Activated naive CD8-positive, alpha-beta T cell treated with anti-CD3 and anti-CD28 coated beads, Interleukin-2, amount 50 U/mL, for 24 hours (primary cell): ENCODE data around the gene COP1.
"Not testable (repeated sequence)": the region's sequence is repeated elsewhere in the genome, so short reads cannot be mapped to it uniquely, and the experiment has no call there.

Experiments used
- ATAC-seq: fragments of 150-1000 bp; cut with Tn5 transposase; one replicate; pipeline ENCODE4 v1.10.0; 2021
- DNase-seq: peaks from one replicate; pipeline ENCODE4 v3.0.0; 2021
- H3K27ac Mint-ChIP-seq: one replicate; pipeline ENCODE4 v1.8.0; 2021; ENCODE audit warnings: mild to moderate bottlenecking, mixed read lengths
- H3K27me3 Mint-ChIP-seq: one replicate; pipeline ENCODE4 v1.8.0; 2021; ENCODE audit warnings: mixed read lengths
- H3K36me3 Mint-ChIP-seq: one replicate; pipeline ENCODE4 v1.8.0; 2021; ENCODE audit warnings: low read depth, mixed read lengths
- H3K4me1 Mint-ChIP-seq: one replicate; pipeline ENCODE4 v1.8.0; 2021; ENCODE audit warnings: mixed read lengths
- H3K4me3 Mint-ChIP-seq: one replicate; pipeline ENCODE4 v1.8.0; 2021; ENCODE audit warnings: mild to moderate bottlenecking, moderate library complexity, mixed read lengths
- H3K9me3 Mint-ChIP-seq: one replicate; pipeline ENCODE4 v1.8.0; 2021; ENCODE audit warnings: mixed read lengths

The COP1 gene

GRCh38 chr1:176208034-176208433 lies 948 bp upstream of the COP1 start:
- Mint-ChIP-seq H3K9me3 (no peaks in the 10 kb centered on the region), H3K4me3 (peak overlapping the region; percentile 97), H3K36me3 (peaks cover 18% of the 10 kb centered on the region), H3K4me1 (peaks cover 41% of the 10 kb centered on the region), H3K27me3 (peaks cover 2% of the 10 kb centered on the region), H3K27ac (peak overlapping the region; percentile 99)
- DNase-seq (no peak), ATAC-seq (no peak)

GRCh38 chr1:176206006-176206960 lies 803 bp downstream of the COP1 start:
- Mint-ChIP-seq H3K36me3 (peaks cover 21% of the 10 kb centered on the region), H3K27me3 (peaks cover 2% of the 10 kb centered on the region), H3K9me3 (no peaks in the 10 kb centered on the region), H3K4me1 (peaks cover 55% of the 10 kb centered on the region), H3K4me3 (peak overlapping the region; percentile 99), H3K27ac (peak overlapping the region; percentile 90)
- DNase-seq: peak; percentile 51
- ATAC-seq: peak; percentile 16

DNA sequence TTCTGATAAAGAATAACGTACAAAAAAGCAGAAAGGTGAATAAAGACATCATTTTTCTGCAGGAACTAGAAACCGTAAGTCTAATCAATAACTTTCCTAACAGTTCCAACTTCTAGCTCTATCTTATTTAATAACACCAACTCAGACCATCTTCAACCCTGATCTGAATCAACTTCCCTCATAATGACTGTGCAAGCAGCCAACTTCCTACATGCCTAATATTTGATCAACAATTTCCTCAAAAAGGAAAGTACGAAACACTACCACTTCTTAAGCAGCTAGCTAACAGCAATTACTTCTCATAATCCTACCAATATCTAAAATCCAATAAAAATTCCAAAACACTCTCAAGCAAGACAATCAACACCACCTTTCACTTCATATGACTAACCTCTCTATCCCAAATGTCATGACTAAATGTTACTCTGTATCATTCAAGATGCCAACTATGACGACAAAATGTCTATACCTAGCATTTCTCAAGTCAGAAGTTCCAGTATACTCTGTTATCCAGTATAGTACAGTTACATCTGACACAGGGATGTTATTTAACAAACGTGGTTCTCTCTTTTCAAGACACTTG lies 1.7 kb downstream of the COP1 start:
- H3K4me3 Mint-ChIP-seq: peak overlapping the region; percentile 99
- H3K36me3 Mint-ChIP-seq: peaks cover 21% of the 10 kb centered on the region
- DNase-seq: no peak
- peak; percentile 47 for ATAC-seq
- peaks cover 58% of the 10 kb centered on the region for H3K4me1 Mint-ChIP-seq
- H3K9me3 Mint-ChIP-seq: no peaks in the 10 kb centered on the region
- peak overlapping the region; percentile 90 for H3K27ac Mint-ChIP-seq
- peaks cover 2% of the 10 kb centered on the region for H3K27me3 Mint-ChIP-seq

DNA sequence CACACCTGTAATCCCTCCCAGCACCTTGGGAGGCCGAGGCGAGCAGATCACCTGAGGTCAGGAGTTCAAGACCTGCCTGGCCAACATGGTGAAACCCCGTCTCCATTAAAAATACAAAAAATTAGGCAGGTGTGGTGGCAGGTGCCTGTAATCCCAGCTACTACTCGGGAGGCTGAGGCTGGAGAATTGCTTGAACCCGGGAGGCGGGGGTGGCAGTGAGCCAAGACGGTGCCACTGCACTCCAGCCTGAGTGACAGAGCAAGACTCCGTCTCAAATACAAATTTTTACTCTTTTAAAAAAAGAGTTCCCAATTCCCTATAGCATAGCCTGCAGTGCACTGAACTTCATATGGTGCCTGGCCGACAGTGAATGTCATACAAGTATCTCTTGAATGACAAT lies 2.4 kb downstream of the COP1 start:
- not testable (repeated sequence) for DNase-seq, ATAC-seq, H3K27me3 Mint-ChIP-seq, H3K9me3 Mint-ChIP-seq
- Mint-ChIP-seq H3K4me1 (peaks cover 66% of the 10 kb centered on the region), H3K27ac (peak overlapping the region; percentile 90), H3K36me3 (peaks cover 21% of the 10 kb centered on the region), H3K4me3 (peak overlapping the region; percentile 99)

GRCh38 chr1:176203735-176204134 lies 3.4 kb downstream of the COP1 start:
- no peak overlapping the region for H3K27ac Mint-ChIP-seq

DNA sequence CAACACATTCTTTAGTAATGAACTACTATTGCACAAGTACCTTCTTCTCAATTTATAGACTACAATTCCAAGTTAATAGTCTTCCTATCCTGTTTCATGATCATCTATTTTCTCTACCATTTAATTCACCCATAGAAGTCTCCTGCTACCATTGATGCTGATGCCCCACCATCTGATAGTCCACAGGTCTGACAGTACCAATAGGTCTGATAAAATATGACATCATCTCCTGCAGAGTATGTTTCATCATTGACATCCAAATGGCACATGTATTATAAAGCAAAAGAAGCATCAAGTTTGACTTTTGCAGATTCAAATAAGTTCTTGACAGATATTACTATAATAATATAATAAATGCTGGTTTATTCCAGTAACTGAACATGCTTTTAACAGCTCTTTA lies 5.5 kb downstream of the COP1 start:
- H3K27me3 Mint-ChIP-seq: no peaks in the 10 kb centered on the region
- H3K4me3 Mint-ChIP-seq: no peak overlapping the region
- peaks cover 23% of the 10 kb centered on the region for H3K36me3 Mint-ChIP-seq
- ATAC-seq: no peak
- H3K4me1 Mint-ChIP-seq: peaks cover 76% of the 10 kb centered on the region
- H3K27ac Mint-ChIP-seq: no peak overlapping the region
- no peaks in the 10 kb centered on the region for H3K9me3 Mint-ChIP-seq
- no peak for DNase-seq

More at GRCh38 chr1:176203735-176204134, 3.4 kb downstream of the COP1 start:
- H3K36me3 Mint-ChIP-seq: peaks cover 23% of the 10 kb centered on the region
- DNase-seq (no peak), ATAC-seq (no peak)
- H3K4me1 Mint-ChIP-seq: peaks cover 69% of the 10 kb centered on the region
- H3K4me3 Mint-ChIP-seq: peak overlapping the region; percentile 36
- H3K27me3 Mint-ChIP-seq: peaks cover 2% of the 10 kb centered on the region
- H3K9me3 Mint-ChIP-seq: no peaks in the 10 kb centered on the region

DNA sequence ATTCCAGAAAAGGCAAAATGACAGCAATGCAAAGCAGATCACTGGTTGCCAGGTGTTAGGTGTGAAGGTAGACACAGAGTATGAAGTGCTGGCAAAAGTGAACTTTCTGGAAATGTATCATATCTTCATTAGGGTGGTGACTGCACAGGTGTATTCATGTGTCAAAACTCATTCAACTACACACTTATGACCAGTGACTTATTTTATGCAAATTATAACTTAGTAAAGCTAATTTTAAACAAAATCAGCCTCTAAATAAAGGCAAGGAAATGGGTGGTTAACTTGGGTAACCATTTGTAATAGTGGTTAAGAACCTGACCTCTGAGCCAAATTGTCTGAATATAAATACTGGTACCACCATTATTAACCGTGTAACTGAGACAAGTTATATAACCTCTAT lies 7.4 kb downstream of the COP1 start:
- Mint-ChIP-seq H3K4me3 (no peak overlapping the region), H3K9me3 (no peaks in the 10 kb centered on the region), H3K36me3 (peaks cover 18% of the 10 kb centered on the region), H3K4me1 (peaks cover 74% of the 10 kb centered on the region), H3K27me3 (no peaks in the 10 kb centered on the region), H3K27ac (no peak overlapping the region)
- no peak for ATAC-seq
- DNase-seq: no peak

DNA sequence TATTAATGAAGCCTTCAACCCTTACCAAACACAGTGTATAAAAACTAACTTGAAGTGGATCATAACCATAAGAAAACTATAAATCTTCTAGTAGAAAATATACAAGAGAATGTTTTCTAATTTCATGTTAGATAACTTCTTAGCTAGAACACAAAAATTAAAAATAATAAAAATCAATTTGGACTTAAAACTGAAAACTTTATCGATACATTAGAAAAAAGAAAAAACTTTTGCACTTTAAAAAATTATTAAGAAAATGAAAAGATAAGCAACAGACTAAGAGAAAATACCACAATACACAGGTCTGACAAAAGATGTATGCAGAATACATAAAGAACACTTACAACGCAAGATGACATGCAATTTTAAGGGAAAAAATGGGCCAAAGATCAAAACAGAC lies 8.7 kb downstream of the COP1 start:
- H3K4me1 Mint-ChIP-seq: peaks cover 70% of the 10 kb centered on the region
- peaks cover 7% of the 10 kb centered on the region for H3K9me3 Mint-ChIP-seq
- H3K4me3 Mint-ChIP-seq: no peak overlapping the region
- no peak overlapping the region for H3K27ac Mint-ChIP-seq
- ATAC-seq (no peak), DNase-seq (no peak)
- no peaks in the 10 kb centered on the region for H3K27me3 Mint-ChIP-seq
- H3K36me3 Mint-ChIP-seq: peaks cover 15% of the 10 kb centered on the region

DNA sequence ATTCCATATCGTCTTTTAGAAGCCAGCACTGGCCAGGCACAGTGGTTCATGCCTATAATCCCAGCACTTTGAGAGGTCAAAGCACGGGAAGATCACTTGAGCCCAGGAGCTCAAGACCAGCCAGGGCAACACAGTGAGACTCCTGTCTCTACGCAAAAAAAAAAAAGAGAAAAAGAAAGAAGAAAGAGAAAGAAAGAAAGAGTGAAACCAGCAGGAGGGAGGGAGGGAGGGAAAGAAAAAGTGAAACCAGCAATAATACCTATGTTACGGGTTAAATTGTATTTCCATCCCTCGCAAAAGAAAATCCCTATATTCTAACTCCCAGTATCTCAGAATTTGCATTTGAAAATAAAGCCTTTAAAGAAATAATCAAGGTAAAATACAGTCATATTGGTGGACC lies 10.4 kb downstream of the COP1 start:
- peaks cover 13% of the 10 kb centered on the region for H3K9me3 Mint-ChIP-seq

GRCh38 chr1:176195547-176195946 lies 11.5 kb downstream of the COP1 start:
- H3K36me3 Mint-ChIP-seq: peaks cover 18% of the 10 kb centered on the region
- H3K27me3 Mint-ChIP-seq: no peaks in the 10 kb centered on the region
- ATAC-seq: no peak
- no peak overlapping the region for H3K27ac Mint-ChIP-seq
- no peak for DNase-seq
- peaks cover 73% of the 10 kb centered on the region for H3K4me1 Mint-ChIP-seq
- peaks cover 13% of the 10 kb centered on the region for H3K9me3 Mint-ChIP-seq
- no peak overlapping the region for H3K4me3 Mint-ChIP-seq

More for the DNA sequence above, 10.4 kb downstream of the COP1 start:
- Mint-ChIP-seq H3K4me3 (peak overlapping the region; percentile 49), H3K4me1 (peaks cover 72% of the 10 kb centered on the region), H3K27ac (peak overlapping the region; percentile 56), H3K27me3 (no peaks in the 10 kb centered on the region), H3K36me3 (peaks cover 14% of the 10 kb centered on the region)
- no peak for ATAC-seq
- no peak for DNase-seq

GRCh38 chr1:176193663-176194062 lies 13.4 kb downstream of the COP1 start:
- Mint-ChIP-seq H3K27ac (peak overlapping the region; percentile 31), H3K36me3 (peaks cover 20% of the 10 kb centered on the region), H3K4me1 (peaks cover 78% of the 10 kb centered on the region)

DNA sequence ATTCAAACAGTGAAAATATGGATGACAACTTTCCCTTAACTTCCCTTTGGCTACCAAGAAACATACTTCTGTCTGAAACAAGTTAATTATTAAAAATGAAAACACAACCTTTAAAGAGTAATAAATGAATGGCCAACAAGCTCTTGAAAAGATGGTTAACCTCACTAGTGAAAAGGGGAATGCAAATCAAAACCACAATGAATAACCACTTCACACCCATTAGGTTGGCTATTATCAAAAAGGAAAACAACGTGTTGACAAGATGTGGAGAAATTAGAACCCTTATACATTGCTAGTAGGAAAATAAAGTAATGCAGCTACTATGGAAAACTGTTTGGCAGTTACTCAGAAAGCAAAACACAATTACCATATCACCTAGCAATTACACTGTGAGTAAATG lies 14.1 kb downstream of the COP1 start:
- DNase-seq (no peak), ATAC-seq (peak; percentile 74)
- no peaks in the 10 kb centered on the region for H3K27me3 Mint-ChIP-seq
- H3K27ac Mint-ChIP-seq: peak overlapping the region; percentile 63
- H3K4me1 Mint-ChIP-seq: peaks cover 79% of the 10 kb centered on the region
- H3K4me3 Mint-ChIP-seq: no peak overlapping the region
- H3K36me3 Mint-ChIP-seq: peaks cover 17% of the 10 kb centered on the region
- peaks cover 13% of the 10 kb centered on the region for H3K9me3 Mint-ChIP-seq

More at GRCh38 chr1:176193663-176194062, 13.4 kb downstream of the COP1 start:
- no peaks in the 10 kb centered on the region for H3K27me3 Mint-ChIP-seq
- no peak overlapping the region for H3K4me3 Mint-ChIP-seq
- no peak for DNase-seq
- ATAC-seq: no peak
- peaks cover 13% of the 10 kb centered on the region for H3K9me3 Mint-ChIP-seq

DNA sequence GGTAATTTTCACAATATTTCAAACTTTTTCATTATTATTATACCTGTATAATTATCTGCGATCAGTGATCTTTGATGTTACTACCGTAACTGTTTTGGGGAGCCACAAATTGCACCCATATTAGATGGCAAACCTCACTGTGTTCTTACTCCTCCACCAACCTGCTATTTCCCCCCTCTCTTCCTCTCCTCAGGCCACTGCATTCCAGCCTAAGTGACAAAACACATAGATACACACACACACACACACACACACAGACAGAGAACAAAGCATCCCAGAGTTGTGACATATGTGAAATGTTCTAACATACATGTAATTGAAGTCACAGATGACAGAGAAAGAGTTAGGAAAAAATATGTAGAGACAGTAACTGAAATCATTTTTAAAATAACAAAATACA lies 18.5 kb downstream of the COP1 start:
- Mint-ChIP-seq H3K36me3 (peaks cover 14% of the 10 kb centered on the region), H3K4me1 (peaks cover 76% of the 10 kb centered on the region), H3K9me3 (peaks cover 7% of the 10 kb centered on the region), H3K4me3 (no peak overlapping the region), H3K27ac (no peak overlapping the region), H3K27me3 (no peaks in the 10 kb centered on the region)
- ATAC-seq (no peak), DNase-seq (no peak)

- ATAC-seq (peak; percentile 46), DNase-seq (no peak)
- Mint-ChIP-seq H3K27me3 (no peaks in the 10 kb centered on the region), H3K27ac (no peak overlapping the region), H3K9me3 (no peaks in the 10 kb centered on the region), H3K36me3 (peaks cover 20% of the 10 kb centered on the region), H3K4me1 (peaks cover 72% of the 10 kb centered on the region), H3K4me3 (no peak overlapping the region)
Observed at GRCh38 chr1:176187001-176187400, 20.1 kb downstream of the COP1 start.

DNA sequence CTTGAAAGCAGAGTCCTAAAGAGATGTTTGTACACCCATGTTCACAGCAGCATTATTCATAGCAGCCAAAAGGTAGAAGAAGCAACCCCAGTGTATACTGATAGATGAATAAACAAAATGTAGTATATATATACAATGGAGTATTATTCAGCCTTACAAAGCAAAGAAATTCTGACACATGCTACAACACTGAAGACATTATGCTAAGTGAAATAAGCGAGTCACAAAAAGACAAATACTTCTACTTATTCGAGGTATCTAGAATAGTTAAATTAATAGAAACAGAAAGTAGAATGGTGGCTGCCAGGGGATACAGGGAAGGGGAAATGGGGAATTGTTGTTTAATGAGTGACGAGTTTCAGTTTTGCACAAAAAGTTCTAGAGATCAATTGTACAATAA lies 23.5 kb downstream of the COP1 start:
- Mint-ChIP-seq H3K4me1 (peaks cover 59% of the 10 kb centered on the region), H3K36me3 (peaks cover 34% of the 10 kb centered on the region), H3K27me3 (no peaks in the 10 kb centered on the region), H3K27ac (peak overlapping the region; percentile 40), H3K4me3 (no peak overlapping the region), H3K9me3 (no peaks in the 10 kb centered on the region)
- peak; percentile 40 for ATAC-seq
- no peak for DNase-seq
